Measurements from ENCODE around the gene POLDIP3. TPM values are rescaled to one million over a fixed set of nuclear protein-coding genes. Genes with fewer than 3 reads are reported as not detected.
A peak's percentile ranks its signal among the peaks of the same experiment; 100 is the strongest.
"Not testable (repeated sequence)": the region's sequence is repeated elsewhere in the genome, so short reads cannot be mapped to it uniquely, and the experiment has no call there.

The POLDIP3 gene
- total RNA-seq, 1 donor from 2014 or later: 45.9 TPM

DNA sequence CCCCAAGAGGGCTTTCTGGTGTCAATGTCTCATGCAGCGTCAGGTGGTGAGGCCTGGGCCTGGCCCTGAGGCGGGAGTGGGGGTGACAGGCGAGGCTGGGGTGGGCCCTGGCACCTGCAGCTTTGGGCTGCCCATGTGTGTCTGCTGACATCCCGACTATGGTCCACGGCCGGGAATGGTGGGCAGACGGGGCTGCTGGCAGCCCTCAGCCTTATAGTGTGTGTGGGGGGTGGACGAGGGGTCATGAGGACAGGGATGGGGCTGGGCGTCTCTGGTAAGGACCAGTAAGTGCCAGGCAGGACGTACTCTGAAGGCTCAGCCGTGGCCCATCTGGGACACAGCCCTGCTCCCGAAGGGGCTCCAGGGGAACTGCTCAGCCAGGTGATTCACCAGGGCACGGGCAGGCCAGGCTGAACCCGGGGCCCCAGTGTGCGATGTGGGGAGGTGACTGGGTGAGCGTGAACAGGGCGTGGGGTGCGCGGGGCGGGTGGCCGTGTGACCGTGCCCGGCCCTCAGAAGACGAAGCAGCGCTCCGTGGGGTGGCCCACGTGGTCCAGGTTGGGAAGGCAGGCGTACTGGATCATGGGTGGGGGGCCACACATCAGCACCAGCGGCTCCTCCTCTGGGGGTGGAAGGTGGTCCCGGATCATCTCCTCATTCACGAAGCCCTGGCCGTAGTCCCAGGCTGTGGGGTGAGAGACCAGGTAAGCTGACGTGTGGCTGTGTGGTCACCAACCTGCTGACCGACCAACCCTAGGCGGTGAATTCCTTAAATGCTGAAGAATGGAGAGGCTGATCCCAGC lies 4.8 kb upstream of the POLDIP3 start:
- DNase-seq (ENCODE audit: low read depth): no peak

DNA sequence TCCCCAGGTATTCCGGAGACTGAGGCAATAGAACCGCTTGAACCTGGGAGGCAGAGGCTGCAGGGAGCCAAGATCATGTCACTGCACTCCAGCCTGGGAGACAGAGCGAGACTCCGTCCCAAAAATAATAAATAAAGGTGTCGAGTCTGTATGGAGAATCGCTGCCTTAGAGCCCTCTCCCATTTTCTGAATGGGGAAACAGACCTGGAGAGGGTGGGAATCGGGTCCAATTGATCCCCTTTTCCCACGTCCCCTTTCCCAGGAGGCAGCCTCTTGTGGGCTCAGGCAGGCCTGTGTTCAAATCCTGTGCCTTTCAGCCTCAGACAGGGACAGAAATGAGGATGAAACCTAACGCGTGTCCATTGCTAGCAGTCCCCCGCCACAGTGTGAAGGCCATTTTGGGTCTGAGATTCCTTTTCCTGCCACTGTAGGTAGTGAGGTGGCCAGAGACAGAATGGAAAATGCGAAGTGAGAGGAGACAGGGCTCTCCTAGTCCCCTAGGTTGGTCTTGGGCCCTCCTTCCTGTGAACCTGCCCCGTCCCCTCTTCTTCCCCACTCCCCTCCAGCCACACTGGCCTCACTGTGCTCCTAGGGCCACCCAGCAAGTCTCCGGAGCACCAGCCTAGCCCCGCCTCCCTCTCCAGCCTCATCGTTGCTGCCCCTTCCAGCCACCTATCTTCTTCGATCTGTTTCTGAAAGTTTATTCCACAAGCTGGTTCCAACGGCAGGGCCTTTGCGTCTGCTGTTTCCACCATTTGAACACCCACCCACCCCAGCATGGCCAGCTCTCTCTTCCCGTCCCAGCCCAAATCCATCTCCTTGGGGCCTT lies 2.7 kb upstream of the POLDIP3 start:
- no peak for DNase-seq (ENCODE audit: low read depth)

DNA sequence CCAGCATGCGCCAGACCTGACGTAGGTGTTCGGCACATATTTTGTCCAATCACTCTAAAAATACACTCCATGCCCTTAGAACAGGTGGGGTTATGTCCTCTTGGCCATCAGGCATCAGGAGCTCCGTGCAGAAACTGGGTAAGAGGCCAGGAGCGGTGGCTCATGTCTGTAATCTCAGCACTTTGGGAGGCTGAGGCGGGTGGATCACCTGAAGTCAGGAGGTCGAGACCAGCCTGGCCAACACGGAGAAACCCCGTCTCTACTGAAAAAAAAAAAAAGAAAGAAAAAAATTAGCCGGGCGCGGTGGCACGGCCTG lies 1.1 kb upstream of the POLDIP3 start:
- not testable (repeated sequence) for DNase-seq (ENCODE audit: low read depth)

DNA sequence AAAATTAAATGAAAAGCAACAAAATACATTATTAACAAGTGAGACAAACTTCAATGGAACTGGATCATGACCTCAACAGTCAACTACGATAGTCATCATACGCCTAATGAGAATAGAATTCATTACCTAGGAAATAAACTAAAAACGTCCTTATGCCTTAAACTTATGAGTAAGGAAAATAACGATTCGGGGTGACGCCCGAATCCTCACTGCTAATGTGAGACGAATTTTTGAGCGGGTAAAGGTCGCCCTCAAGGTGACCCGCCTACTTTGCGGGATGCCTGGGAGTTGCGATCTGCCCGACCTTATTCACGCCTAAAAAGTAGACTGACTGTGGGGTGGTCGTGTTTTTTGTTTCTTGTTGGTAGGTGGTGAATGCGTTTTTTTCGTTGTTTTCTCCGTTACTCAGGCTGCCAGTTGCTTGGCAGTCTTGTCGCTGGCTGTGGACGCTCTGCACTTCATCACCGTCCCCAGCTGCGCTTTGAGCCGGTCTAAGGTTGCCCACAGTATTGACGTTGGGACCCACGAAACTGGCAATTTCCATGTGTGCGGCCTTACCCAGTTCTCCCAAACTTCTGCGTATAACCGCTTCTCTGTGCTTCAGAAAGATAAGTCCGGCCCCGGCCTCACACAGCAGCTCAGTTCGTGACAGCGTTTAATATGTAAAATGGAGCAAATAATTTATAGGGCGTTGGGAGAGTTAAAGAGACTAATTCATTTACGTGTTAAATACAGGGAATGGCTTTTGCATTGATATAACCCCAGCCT lies 593 bp upstream of the POLDIP3 start:
- DNase-seq (ENCODE audit: low read depth): peak; percentile 97

DNA sequence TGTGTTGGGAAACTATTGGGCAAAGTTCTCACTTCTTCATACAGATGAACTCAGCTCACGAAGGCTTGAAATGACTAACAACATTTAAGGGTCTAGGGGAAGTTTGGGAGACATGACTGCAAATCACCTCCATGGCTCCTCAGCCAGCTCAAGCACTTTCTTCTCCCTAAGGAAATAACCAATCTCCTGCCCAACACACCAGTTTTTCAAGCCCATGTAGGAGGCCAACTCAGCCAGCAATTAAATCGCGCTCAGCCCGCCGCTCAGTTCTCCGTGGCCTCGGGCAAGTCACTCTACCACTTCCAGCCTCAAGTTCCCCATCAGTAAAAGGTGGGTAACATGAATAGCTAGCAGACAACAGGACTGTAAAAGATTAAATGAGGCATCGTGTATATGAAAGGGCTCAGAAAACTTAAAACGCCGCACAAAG lies 796 bp downstream of the POLDIP3 start:
- DNase-seq (ENCODE audit: low read depth): peak; percentile 27

DNA sequence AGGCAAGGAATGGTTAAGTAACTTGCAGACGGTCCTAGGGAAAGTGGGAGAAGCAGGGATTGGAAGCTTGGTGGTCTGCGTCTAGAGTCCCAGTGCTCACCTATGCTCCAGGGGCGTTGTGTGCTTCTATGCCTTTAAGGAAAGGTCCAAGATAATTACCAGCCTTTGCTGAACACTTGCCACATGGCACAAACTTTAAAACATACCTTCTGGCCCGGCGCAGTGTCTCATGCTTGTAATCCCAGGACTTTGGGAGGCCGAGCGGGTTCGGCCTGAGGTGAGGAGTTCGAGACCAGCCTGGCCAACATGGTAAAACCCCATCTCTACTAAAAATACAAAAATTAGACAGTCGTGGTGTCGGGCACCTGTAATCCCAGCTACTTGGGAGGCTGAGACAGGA lies 2.3 kb downstream of the POLDIP3 start:
- no peak for DNase-seq (ENCODE audit: low read depth)

DNA sequence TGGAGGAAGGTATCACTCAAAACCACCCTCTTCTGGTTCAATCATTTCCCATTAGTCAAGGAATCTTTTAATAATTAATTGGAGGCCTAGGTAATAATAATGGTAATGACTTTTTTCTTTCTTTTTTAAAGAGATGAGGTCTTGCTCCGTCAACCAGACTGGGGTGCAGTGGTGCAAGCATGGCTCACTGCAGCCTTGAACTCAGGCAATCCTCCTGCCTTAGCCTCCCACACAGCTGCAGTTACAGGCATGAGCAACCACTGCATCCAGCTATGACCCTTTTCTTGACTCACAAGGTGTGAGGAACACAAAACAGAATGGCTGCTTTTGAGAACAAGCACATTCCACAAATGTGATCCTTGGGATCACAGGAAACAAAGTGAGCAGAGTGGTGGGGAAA lies 3.6 kb downstream of the POLDIP3 start:
- DNase-seq (ENCODE audit: low read depth): peak; percentile 90

DNA sequence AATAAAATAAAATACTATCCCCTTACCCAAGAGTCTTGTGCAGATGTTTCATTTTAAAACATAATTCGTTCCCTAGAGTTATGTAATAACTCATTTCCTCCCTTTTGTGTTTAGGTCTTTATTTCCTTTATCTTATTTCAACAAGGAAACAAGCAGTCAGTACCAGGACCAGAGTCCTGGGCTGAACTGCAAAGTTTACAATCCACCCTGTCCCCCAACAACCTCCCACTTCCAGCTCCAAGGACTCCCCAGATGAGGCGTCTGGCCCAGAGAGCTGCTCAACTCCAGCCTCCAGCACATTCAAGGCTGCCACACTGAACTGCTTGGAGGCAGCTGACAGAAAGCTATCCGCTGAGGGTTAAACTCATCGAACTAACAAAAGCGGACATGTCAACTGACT lies 4.5 kb downstream of the POLDIP3 start:
- DNase-seq (ENCODE audit: low read depth): no peak

DNA sequence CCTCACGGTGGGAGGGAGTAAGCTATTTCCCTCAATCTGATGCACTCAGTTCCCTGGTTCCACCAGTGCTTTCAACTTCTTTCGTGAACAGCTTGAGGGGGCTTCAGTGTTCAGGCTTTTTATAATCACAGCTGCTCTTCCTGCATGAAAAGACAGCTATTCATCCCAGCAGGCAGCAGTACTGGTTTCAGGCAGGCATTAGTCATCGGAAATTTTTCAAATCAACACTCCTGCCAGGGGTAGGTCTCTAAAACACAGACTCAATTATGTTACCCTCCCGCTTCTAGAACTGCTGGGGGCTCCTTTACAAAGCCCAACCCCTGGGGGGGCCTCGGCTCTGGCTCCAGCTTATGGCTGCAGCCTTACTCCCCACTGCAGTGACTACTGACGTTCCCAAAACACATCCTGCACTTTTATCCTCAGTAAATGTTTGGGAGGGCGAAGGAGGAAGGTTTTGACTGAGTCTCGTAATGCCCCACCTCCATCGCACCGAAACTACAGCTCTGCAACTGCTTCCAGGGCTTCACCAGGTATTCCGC lies 5.8 kb downstream of the POLDIP3 start:
- peak; percentile 76 for DNase-seq (ENCODE audit: low read depth)

DNA sequence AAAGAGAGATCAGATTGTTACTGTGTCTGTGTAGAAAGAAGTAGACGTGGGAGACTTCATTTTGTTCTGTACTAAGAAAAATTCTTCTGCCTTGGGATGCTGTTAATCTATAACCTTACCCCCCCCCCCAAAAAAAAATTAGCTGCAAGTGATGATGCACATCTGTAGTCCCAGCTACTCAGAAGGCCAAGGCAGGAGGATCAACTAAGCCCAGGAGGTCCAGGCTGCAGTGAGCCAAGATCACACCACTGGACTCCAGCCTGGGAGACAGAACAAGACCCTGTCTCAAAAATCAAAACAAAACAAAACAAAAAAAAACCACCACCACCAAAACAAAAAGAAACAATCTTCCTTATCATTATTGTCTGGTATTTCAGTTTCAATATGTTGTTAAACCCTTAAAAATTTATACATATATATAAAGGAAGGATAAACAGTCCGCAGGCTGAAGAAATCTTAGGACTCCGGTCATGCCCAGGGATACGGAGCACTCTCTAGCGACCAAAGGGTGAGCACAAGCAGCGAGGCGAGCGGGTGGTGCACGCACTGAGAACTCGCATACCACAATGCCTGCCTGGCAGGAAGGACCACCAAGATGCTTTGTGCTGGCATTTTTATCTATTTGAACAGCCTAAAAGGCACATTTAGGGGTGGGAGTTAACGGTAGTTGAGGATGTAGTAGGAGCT lies 6.4 kb downstream of the POLDIP3 start:
- DNase-seq (ENCODE audit: low read depth): no peak

DNA sequence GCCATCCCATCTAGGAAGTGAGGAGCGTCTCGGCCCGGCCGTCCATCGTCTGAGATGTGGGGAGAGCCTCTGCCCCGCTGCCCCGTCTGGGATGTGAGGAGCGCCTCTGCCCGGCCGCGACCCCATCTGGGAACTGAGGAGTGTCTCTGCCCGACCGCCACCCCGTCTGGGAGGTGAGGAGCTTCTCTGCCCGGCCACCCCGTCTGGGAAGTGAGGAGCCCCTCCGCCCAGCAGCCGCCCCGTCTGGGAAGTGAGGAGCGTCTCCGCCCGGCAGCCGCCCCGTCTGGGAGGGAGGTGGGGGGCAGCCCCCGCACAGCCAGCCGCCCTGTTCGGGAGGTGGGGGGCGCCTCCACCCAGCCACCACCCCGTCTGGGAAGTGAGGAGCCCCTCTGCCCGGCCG lies 7.0 kb downstream of the POLDIP3 start:
- DNase-seq (ENCODE audit: low read depth): not testable (repeated sequence)

DNA sequence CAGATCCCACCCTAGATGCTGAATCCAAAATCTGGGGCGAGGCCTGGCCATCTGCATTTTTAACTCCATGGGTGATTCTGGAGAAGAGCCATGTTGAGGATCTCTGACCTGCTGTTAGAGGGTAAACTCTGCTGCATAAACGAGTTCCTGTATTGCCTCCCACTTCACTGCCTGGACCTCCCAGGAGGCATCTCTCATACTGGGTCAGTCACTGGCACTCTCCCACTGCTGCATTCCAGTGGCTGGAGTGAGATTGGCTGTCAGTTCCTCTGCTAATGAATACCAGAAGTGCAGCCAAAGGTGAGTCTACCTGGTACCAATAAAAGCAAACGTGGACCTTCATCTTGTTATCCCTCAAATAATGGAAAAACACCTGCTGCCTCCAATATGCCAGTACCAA lies 10.3 kb downstream of the POLDIP3 start:
- DNase-seq (ENCODE audit: low read depth): peak; percentile 62

DNA sequence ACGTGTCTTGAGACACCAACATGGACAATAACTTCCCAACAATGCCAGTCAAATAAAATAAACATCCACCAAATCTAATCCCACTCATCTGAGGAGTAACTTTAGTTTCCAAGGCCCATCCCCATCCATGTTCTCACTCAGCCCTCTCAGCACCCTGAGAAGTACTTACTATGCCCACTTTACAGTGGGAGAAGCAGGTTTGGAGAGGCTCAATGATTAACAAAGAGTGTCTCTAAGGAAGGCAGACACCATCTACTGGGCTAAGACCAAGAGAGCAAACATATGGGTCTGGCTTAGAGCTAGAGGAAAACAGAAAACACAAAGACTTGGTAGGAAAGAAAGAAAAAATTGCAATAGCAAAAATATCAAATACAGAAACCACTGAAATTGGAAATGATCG lies 11.3 kb downstream of the POLDIP3 start:
- DNase-seq (ENCODE audit: low read depth): no peak

DNA sequence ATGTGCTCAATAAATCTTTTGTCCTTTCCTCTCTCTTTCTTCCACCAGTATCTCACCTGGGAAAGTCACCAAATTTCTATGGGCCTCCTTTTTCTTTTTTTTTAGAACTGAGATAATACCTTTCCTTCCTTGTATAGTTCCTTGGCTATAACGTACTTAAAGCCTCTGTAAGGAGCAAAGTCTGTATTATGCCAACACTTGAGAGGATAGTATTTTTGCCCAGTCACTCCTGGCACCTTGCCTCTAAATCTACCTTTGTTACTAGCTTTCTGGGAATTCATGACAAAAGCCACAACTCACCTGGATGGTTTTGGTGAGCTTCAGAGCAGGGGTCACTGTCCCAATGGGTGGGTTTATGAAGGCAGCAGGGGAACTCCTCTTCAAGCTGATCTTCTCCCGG lies 12.2 kb downstream of the POLDIP3 start:
- no peak for DNase-seq (ENCODE audit: low read depth)

DNA sequence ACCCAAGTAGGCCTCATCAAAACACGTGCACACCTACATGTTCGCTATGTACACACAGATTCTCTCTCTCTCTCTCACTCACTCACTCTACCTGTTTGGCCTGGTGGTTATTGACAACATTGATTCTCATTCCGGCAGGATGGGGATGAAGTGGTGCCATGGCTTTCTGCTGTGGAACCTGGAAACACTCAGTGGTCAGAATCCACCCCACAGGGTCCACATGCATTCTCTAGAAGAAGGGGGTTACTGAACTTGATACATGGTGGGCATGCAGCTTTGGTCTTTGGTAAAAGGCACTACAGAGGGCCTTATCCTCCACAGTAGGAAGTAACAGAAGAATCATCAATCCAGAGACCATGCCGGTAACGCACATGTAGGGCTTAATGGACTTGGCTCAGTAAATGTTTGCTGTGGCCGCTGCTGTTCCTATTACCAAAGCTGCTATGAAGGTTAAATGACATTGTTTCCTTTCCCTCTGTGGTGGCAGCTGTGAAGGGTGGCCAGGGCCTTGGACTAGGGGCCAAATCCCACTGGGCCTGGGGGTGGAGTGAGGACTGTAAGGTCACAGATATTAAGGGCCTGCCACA lies 12.7 kb downstream of the POLDIP3 start:
- DNase-seq (ENCODE audit: low read depth): no peak

DNA sequence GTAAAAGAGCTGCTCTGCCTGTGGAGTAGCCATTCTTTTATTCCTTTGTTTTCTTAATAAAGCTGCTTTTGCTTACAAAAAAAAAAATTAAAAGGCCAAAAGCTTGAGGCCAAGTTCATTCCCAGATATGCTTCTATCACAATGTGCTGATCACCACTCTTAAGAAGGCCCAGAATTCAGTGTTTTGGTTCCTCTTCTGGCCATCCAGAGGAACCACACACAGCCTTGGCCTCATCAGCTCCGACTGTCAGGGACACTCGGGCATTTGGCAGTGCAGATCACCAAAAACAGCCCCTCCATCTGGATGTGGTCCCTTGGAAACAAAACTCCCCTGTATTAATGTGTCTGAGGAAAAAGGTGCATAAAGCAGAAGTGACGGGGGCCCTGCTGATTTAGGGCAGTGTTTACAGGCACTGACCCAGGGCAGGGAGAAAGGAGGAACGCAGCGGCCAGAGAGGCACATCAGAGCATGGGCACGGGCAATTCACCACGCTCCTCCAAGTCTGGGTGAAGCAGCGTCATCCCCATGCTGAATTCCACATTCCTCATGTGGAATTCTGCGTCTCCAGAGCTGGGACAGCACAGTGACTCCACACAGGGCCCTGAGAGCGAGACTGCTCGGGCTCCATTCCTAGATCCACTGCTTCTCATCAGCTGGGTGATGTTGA lies 17.7 kb downstream of the POLDIP3 start:
- no peak for DNase-seq (ENCODE audit: low read depth)

DNA sequence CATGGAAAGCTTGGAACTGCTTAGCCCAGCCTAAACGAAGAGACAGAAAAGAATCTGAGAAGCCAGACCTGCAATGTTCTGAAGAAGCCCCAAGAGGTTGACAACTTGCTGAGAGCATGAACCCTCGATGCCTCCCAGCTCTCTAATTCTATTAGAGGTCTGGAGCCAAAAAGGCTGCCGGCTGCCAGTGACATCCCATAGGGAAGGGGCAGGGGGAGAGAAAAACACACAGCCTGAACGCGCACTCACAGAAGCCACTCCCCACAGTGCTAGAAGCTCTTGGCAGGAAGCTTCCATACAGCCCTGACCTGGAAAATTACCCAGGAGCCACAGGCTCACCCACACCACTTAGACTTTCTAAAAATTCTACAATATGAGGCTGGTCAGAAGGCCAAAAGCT lies 18.3 kb downstream of the POLDIP3 start:
- no peak for DNase-seq (ENCODE audit: low read depth)

DNA sequence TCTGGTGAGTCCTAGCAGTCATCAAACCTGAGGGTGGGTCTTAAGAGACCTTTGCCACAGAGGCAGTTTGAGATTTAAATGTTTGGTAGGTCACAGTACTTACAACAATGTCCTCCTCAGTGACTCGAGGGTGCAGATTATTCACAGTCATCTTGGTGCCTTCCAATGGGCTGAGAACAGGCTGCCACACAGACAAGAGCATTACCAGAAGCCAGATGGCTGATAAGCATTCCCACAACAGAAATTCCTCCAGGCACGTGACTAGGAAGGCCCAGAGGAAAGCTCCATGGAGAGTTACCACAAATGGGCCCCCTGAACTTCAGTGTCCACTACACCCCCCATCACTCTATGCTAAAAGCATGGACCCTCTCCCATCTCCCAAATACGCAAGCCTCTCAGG lies 19.2 kb downstream of the POLDIP3 start:
- DNase-seq (ENCODE audit: low read depth): no peak

DNA sequence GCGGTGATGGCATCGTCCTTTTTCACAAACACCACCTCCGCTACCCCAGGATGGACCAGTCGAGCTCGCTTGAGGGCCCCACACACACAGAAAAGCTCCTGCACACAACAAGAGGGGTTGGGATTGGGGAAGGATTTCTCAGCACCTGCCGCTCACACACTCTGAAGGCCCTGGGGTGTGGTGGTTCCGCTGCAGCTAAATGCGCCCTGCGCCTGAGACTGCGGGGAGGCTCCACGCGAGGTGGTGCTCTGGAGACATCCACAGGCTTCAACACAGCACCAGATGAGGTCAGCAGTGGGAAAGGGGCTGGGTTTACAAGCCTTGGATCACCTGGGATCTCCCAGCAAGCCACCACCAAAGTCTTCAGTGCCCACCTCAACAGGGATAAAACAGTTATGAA lies 22.7 kb downstream of the POLDIP3 start:
- DNase-seq (ENCODE audit: low read depth): no peak

DNA sequence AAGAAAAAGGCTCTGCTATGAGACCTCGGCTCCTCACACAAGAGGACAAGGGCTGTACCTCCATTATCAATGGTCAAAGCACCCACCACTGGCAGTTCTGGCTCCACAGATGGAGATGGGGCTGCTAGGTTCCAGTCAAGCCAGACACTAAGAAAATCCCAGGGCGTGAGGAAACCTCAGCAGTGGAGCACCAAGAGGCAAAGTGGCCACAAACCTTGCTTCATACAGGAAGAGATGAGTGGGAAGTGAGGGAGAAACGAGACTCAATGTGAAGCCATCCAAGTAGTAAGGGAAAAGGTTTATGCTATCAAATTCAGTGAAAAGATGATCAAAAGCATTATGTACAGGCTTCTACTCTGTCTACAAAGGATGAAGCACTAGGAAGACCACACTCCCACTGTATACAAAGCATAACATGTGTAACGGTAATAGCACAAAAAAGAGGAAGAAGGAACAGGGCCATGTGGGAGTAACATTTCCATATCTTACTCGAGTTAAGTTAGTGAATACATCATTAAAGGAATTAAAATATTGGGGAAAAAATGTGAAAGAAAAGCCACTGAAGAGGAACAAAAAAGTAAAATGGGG lies 27.0 kb downstream of the POLDIP3 start:
- no peak for DNase-seq (ENCODE audit: low read depth)

Data from renal cortical epithelial cell (primary cell).